Uterus (tissue), 2 donors: Measurements from ENCODE around the gene RSAD2.

Experiments used
- CTCF ChIP-seq, 4 experiments: fragments of 200-600 bp in 2 of 4; fragments of 450-650 bp in 2 of 4; sonication (generic) in 2 of 4; IDR thresholded peaks; one replicate each; pipeline ENCODE4 v1.5.1; 2016 to 2019; ENCODE audit warnings: antibody characterized with exemption in 4 of 4, mild to moderate bottlenecking in 2 of 4, moderate library complexity in 1 of 4
- POLR2A ChIP-seq, 2 donors: fragments of 450-650 bp; IDR thresholded peaks; one replicate each; pipeline ENCODE4 v1.6.1; 2016; ENCODE audit warnings: antibody characterized with exemption in 2 of 2, mild to moderate bottlenecking in 1 of 2, moderate library complexity in 1 of 2

- TF ChIP-seq POLR2A (IDR thresholded peaks at IDR 0.05) (no peak), CTCF (IDR thresholded peaks at IDR 0.05) (no peak)
Measured at GRCh38 chr2:6932206-6932605, 54.6 kb downstream of the RSAD2 start.
